GM12878 (cell line): ENCODE measurements around the gene PCIF1. TPM values are rescaled to one million over a fixed set of nuclear protein-coding genes. Genes with fewer than 3 reads are reported as not detected.

ENCODE experiments used
- ATAC-seq: fragments of 200-7000 bp; cut with Tn5 transposase; 3 replicates; pipeline ENCODE4 v1.9.1; 2020; ENCODE audit warnings: mild to moderate bottlenecking, moderate library complexity
- BruUV-seq: library from RNA; stranded (reverse); fragments of 400-500 nt; replicated peaks from 2 replicates; lab custom pipeline; 2021; lab: Mats Ljungman, UMichigan
- CTCF ChIA-PET: fragments of 300-600 bp; sonication (Branson Sonifier 250); formaldehyde crosslinking; extraction: SDS; loops from one replicate; lab custom pipeline; 2021; ENCODE audit warnings: inconsistent platforms; lab: Yijun Ruan, JAX
- POLR2A ChIA-PET: fragments of 350-600 bp; formaldehyde crosslinking; extraction: SDS; loops from one replicate; lab custom pipeline; 2021; ENCODE audit warnings: inconsistent platforms; lab: Charles Lee
- RAD21 ChIA-PET: fragments of 300-600 bp; sonication (Branson Sonifier 250); formaldehyde crosslinking; loops from one replicate; lab custom pipeline; 2023; ENCODE audit warnings: antibody characterized with exemption; ENCODE audit not compliant: unreplicated experiment; lab: Charles Lee
- SMC1A ChIA-PET: fragments of 300-600 bp; sonication (Branson Sonifier 250); formaldehyde crosslinking; loops from one replicate; lab custom pipeline; 2023; ENCODE audit not compliant: unreplicated experiment, uncharacterized antibody; lab: Charles Lee
- DNase-seq: peaks from one replicate; pipeline ENCODE4 v3.0.0-alpha.2; 2011; ENCODE audit warnings: low read depth, low spot score
- FAIRE-seq: peaks from 3 replicates; lab custom pipeline; 2011; peaks lifted over from hg19 to GRCh38; lab: Jason Lieb, UNC
- H2AFZ ChIP-seq: 2 replicates; pipeline ENCODE4 v1.6.0; 2011; ENCODE audit warnings: low read depth, low read length, control low read depth; ENCODE audit not compliant: control insufficient read depth
- H3K27ac ChIP-seq: 2 replicates; pipeline ENCODE4 v1.5.1; 2011; ENCODE audit warnings: control low read depth; ENCODE audit not compliant: control insufficient read depth, insufficient read depth
- H3K27me3 ChIP-seq, 2 experiments: replicated peaks in 1 of 2; 2 replicates each; pipeline versions ENCODE4 v1.6.0 to v1.6.1; 2011; ENCODE audit warnings: low read length in 1 of 2; ENCODE audit not compliant: control insufficient read depth in 2 of 2, insufficient read depth in 2 of 2
- H3K36me3 ChIP-seq, 2 experiments: 2 replicates each; pipeline ENCODE4 v1.5.1; 2011; ENCODE audit warnings: low read length in 1 of 2; ENCODE audit not compliant: control insufficient read depth in 2 of 2, insufficient read depth in 2 of 2
- H3K4me1 ChIP-seq: 2 replicates; pipeline ENCODE4 v1.6.1; 2011; ENCODE audit warnings: mild to moderate bottlenecking, low read length, moderate library complexity, mixed read lengths; ENCODE audit not compliant: control insufficient read depth, insufficient read depth
- H3K4me2 ChIP-seq: 2 replicates; pipeline ENCODE4 v1.6.0; 2011; ENCODE audit warnings: control low read depth; ENCODE audit not compliant: control insufficient read depth, insufficient read depth
- H3K4me3 ChIP-seq: fragments of 200-600 bp; sonication (generic); 2 replicates; pipeline ENCODE4 v1.5.1; 2016
- H3K79me2 ChIP-seq: 2 replicates; pipeline ENCODE4 v1.6.0; 2011; ENCODE audit warnings: low read length; ENCODE audit not compliant: control insufficient read depth, insufficient read depth
- H3K9ac ChIP-seq: 2 replicates; pipeline ENCODE4 v1.8.0; 2011; ENCODE audit warnings: low read length, control low read depth, mixed read lengths; ENCODE audit not compliant: control insufficient read depth, insufficient read depth
- H3K9me3 ChIP-seq: replicated peaks from 3 replicates; pipeline ENCODE4 v1.5.1; 2011; ENCODE audit warnings: mild to moderate bottlenecking, low read length; ENCODE audit not compliant: control insufficient read depth, insufficient read depth
- H4K20me1 ChIP-seq: 2 replicates; pipeline ENCODE4 v1.6.0; 2011; ENCODE audit not compliant: control insufficient read depth, insufficient read depth
- CBFB ChIP-seq: IDR thresholded peaks from 2 replicates; pipeline ENCODE4 v1.6.1; 2016; ENCODE audit warnings: antibody characterized with exemption, low read depth
- PAX5 ChIP-seq: IDR thresholded peaks from 2 replicates; pipeline ENCODE4 v1.6.1; 2011; ENCODE audit warnings: low read depth, low read length, borderline replicate concordance
- POLR2A ChIP-seq: IDR thresholded peaks from 2 replicates; pipeline ENCODE4 v1.6.1; 2011; ENCODE audit warnings: low read depth, mild to moderate bottlenecking, low read length
- POLR2AphosphoS5 ChIP-seq: IDR thresholded peaks from 2 replicates; pipeline ENCODE4 v1.6.1; 2011; ENCODE audit warnings: mild to moderate bottlenecking, low read length, inconsistent platforms
- SUPT20H ChIP-seq: IDR thresholded peaks from 2 replicates; pipeline ENCODE4 v1.6.1; 2011; ENCODE audit warnings: low read depth, mild to moderate bottlenecking, low read length, moderate library complexity, borderline replicate concordance; ENCODE audit not compliant: control insufficient read depth
- ZZZ3 ChIP-seq: IDR thresholded peaks from 2 replicates; pipeline ENCODE4 v1.6.1; 2011; ENCODE audit warnings: low read depth; ENCODE audit not compliant: control insufficient read depth, insufficient read length
- WGBS: methylation state at CpG from one replicate; pipeline ENCODE4 v1.1.6; 2016; ENCODE audit warnings: low lambda C conversion rate; ENCODE audit not compliant: insufficient replicate concordance, insufficient coverage; ENCODE audit errors: missing lambda C conversion rate; 5-methylcytosine and 5-hydroxymethylcytosine counted together
- in situ Hi-C: fragments of 300-500 bp; cut with MboI; formaldehyde crosslinking; loops from 9 replicates; pipeline ENCODE4 v1.14.3; 2018; ENCODE audit warnings: mixed read lengths
- intact Hi-C: fragments of 100-400 bp; cut with micrococcal nuclease; formaldehyde crosslinking; loops from one replicate; pipeline ENCODE4 v1.14.2; 2022; ENCODE audit not compliant: unreplicated experiment
- polyA plus RNA-seq, 11 experiments: library from polyadenylated mRNA; depleted of rRNA in 4 of 11; unstranded in 6 of 11; stranded (reverse) in 5 of 11; fragments of >200 nt; fragmentation: Nextera tagmentation in 4 of 11; fragmentation: Illumina TruSeq in 1 of 11; extraction: Ambion mirVana in 4 of 11; extraction: Trizol in 1 of 11; gene quantifications; 1 replicate in 1 of 11; 2 replicates in 10 of 11; pipeline versions ENCODE4 v1.2.1 to v1.2.3, GENCODE V29; 2011 to 2016; ENCODE audit warnings: inconsistent platforms in 2 of 11, missing spikeins in 2 of 11, low read depth in 1 of 11
- total RNA-seq, 4 experiments: library from RNA; depleted of rRNA in 3 of 4; stranded (reverse); fragments of >200 nt in 3 of 4; fragmentation: Illumina TruSeq in 1 of 4; extraction: Trizol in 1 of 4; gene quantifications; 2 replicates each; pipeline versions ENCODE4 v1.2.1 to v1.2.3, GENCODE V29; 2013 to 2021
- TF ChIP-seq, protein P1 (sequence below): IDR thresholded peaks from 2 replicates; pipeline ENCODE4 v1.6.1; 2012; ENCODE audit warnings: low read depth, low read length, improper control_type of control experiment

Gene PCIF1
- total and polyA plus RNA-seq, 10 of the 15 experiments (the other 5 are each of a cell fraction or from before 2014, with no cell fraction given) = 8.4 to 32.9 (median 17.6) TPM

DNA sequence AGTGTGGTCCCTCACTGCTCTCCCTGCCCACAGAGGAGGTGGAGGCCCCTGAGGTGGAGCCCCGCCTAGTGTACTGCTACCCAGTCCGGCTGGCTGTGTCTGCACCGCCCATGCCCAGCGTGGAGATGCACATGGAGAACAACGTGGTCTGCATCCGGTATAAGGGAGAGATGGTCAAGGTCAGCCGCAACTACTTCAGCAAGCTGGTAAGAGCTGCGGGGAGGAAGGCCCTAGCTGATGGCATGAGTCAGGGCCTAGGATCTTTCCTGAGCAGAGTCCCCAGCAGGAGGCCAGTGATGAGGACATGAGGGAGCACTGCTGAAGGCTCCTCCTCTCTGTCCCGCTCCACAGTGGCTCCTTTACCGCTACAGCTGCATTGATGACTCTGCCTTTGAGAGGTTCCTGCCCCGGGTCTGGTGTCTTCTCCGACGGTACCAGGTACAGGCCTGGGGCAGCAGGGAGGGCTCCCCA, 11.2 kb downstream of the PCIF1 start:
- DNase-seq (no peak), FAIRE-seq (no peak), ATAC-seq (no peak)
- Histone ChIP-seq H3K9ac (no peak overlapping the region), H3K27me3 (no peaks in the 10 kb centered on the region), H3K4me3 (no peak overlapping the region), H3K79me2 (no peaks in the 10 kb centered on the region), H3K9me3 (no peaks in the 10 kb centered on the region), H3K36me3 (peaks cover 23 to 53% of the 10 kb centered on the region in 2 experiments), H4K20me1 (no peaks in the 10 kb centered on the region), H3K27ac (no peak overlapping the region), H3K4me2 (no peak overlapping the region), H2AFZ (no peak overlapping the region), H3K4me1 (peaks cover 3% of the 10 kb centered on the region; the same call in 1 of the 2 replicates)
- no peak for TF ChIP-seq SUPT20H
- no peak for TF ChIP-seq CBFB
- TF ChIP-seq PAX5 = no peak
- TF ChIP-seq POLR2A = 0 out of 2 replicates have a peak, but pooled peaks have one; percentile 9
- TF ChIP-seq, protein P1, sequence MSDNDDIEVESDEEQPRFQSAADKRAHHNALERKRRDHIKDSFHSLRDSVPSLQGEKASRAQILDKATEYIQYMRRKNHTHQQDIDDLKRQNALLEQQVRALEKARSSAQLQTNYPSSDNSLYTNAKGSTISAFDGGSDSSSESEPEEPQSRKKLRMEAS = no peak
- no peak for TF ChIP-seq ZZZ3
- TF ChIP-seq POLR2AphosphoS5 = no peak
- ChIA-PET SMC1A (interaction anchor here (1.0 to 1.8 kb wide), 4 partner anchors 11 to 147 kb away, joined by 3 to 5 read pairs (median 4); partner anchors contain the start of gene PCIF1), POLR2A (interaction anchor here (1.6 kb wide), 1 partner anchor 11 kb away, joined by 11 read pairs; no protein-coding TSS in a partner anchor), RAD21 (no interaction called here), CTCF (interaction anchor here (1.7 to 8.0 kb wide), 2 partner anchors 24 to 146 kb away, joined by 6 to 33 read pairs; no protein-coding TSS in a partner anchor)
- intact Hi-C loops = no loop called here
- in situ Hi-C loops = no loop called here
- no TSS peak for BruUV-seq
- WGBS = 87% methylated on average over 13 of the region's 13 CpGs
